Measurements from ENCODE around the gene SUPT20H.
"Not testable (repeated sequence)": the region's sequence is repeated elsewhere in the genome, so short reads cannot be mapped to it uniquely, and the experiment has no call there.

SUPT20H gene

DNA sequence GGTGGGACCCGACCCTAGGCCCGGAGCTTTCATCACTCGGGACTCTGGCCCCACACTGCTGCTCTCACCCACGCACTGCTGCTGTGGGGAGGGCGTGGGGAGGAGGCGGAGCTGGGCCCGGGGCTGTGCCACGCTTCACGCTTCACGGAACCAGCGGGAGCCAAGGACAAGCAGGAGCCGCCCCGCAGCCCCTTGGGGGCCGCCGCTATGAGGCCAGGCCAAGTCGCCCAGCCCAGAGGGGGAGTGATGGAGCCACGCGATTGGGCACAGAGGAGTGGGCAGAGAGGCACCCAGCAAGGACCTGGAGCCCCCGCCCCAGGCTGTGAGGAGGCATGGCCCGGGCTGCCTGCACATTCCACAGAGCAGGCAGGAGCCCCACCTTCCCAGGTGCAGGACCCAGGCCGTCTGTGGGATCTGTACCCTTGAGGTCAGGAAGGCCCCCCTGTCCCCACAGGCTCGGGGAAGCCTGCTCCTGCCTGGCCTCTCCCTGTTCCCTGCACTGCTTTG lies 10.2 kb upstream of the SUPT20H start:
- no peak for DNase-seq (ENCODE audit: low spot score)

- peak; percentile 9 for DNase-seq (ENCODE audit: low spot score)
Observed at GRCh38 chr13:37068962-37069361, 9.5 kb upstream of the SUPT20H start.

GRCh38 chr13:37067874-37068273 lies 8.4 kb upstream of the SUPT20H start:
- DNase-seq (ENCODE audit: low spot score): no peak

- DNase-seq (ENCODE audit: low spot score): no peak
Observed at GRCh38 chr13:37065890-37066526, 6.5 kb upstream of the SUPT20H start.

DNA sequence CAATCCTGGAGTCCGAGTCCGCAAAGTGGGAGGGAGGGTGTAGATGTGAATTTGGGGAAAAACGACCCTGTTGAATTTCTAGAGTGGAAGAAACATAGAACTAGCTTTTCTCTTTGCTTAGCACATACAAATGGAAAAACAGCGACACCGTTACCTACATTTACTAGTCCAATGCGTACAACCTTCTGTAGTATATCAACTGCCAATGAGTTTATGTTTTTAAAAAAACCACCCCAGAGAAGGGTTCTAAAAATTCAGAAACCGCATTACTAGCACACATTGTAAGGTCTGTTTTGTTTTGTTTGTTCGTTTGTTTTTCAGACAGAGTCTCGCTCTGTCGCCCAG lies 332 bp upstream of the SUPT20H start:
- no peak for DNase-seq (ENCODE audit: low spot score)

DNA sequence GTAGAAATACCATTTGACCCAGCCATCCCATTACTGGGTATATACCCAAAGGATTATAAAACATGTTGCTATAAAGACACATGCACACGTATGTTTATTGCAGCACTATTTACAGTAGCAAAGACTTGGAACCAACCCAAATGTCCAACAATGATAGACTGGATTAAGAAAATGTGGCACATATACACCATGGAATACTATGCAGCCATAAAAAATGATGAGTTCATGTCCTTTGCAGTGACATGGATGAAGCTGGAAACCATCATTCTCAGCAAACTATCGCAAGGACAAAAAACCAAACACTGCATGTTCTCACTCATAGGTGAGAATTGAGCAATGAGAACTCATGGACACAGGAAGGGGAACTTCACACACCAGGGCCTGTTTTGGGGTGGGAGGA lies 3.3 kb downstream of the SUPT20H start:
- not testable (repeated sequence) for DNase-seq (ENCODE audit: low spot score)

DNA sequence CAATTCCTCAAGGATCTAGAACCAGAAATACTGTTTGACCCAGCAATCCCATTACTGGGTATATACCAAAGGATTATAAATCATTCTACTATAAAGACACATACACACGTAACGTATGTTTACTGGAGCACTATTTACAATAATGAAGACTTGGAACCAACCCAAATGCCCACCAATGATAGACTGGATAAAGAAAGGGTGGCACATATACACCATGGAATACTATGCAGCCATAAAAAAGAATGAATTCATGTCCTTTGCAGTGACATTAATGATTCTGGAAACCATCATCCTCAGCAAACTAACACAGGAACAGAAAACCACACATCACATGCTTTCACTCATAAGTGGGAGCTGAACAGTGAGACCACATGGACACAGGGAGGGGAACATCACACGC lies 6.4 kb downstream of the SUPT20H start:
- not testable (repeated sequence) for DNase-seq (ENCODE audit: low spot score)

GRCh38 chr13:37049810-37050209 lies 9.7 kb downstream of the SUPT20H start:
- no peak for DNase-seq (ENCODE audit: low spot score)

DNA sequence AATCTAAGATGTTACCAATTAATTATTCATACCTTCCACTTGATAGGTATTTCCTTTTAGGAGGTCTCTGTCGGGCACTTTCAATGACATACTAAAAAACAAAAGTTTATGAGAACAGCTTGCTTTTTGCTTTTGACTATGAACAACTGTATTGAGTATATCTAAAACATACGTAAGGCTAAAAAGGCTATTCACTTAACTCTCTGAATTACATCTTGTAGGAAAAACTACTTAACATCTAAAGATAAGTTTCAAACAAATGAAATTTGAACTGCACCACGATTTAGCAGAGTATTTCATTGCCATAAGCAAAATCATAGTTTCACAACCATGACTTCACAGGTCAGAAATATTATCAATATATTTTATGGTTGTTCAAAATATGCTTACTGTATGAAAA lies 11.6 kb downstream of the SUPT20H start:
- DNase-seq (ENCODE audit: low spot score): no peak

DNA sequence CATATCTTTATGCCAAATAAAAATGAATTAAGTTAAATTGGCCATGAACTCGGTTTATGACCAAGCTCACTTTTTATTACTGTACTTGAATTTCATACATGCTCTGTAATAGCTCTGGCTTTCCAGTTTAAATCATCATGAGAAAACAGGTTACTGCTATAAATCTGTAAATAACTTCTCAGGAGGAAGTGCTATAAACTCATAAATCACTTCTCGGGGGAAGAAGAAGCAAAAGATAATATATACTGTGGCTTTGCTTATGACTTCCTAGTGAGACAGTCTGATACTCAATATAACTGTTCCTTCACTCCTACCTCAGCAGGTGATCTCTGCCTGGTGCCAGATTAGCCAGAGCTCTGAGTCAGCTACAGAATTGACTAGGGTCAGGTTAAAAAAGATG lies 12.5 kb downstream of the SUPT20H start:
- DNase-seq (ENCODE audit: low spot score): no peak

GRCh38 chr13:37046062-37046461 lies 13.4 kb downstream of the SUPT20H start:
- DNase-seq (ENCODE audit: low spot score): no peak

DNA sequence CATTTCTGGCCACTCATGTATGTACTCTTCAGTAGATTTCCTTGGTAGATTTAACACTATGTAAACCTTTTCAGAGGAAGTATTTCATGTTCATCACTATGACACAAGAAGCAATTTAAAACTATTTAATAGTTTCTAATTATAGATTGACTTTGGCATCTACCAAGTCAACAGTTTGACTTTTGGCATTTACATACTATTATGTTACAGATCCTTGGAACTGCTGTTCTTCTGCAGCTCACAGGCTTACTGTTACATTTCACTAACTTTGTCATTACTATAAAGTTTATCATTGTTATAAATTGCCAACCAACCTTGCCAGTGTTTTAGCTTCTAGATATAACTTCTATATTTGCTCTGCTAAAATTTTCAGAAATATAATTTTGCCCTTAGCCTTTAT lies 18.7 kb downstream of the SUPT20H start:
- DNase-seq (ENCODE audit: low spot score): no peak

DNA sequence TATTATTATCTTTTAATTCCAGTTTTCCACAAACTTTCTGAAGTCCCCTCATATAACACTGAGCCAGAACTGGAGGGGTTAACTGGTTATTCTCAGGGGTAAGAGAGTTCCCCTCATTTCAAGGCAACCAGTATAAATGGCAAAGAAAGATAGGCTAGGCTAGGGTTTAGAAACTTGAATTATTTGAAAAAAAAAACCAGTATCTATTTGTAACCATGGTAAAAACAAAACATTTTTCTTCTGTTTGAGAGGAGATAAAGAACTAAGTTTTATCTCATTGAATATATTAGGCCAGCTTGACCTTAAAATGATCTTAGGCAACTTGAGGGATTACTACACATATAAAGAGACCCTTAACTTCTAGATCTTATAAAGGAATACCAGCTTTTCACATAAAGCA lies 19.6 kb downstream of the SUPT20H start:
- DNase-seq (ENCODE audit: low spot score): no peak

GRCh38 chr13:37037241-37037640 lies 22.2 kb downstream of the SUPT20H start:
- no peak for DNase-seq (ENCODE audit: low spot score)

DNA sequence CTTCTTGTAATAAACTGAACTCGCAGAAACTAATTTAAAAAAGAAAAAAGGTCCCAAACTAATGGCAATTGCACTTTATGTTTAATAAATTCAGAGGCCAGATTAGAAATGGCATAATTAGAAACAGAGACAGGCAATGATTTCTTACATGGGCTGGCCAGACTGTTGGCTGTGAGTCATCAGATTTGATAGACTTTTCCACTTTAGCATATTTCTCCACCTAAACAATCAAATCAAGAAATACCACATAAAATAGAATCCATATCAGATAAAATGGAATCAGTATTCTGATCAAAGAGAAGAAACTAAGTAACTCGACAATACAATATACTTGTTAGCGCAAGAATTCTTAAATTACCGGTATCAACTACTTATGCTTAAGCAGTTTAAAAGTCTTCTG lies 29.9 kb downstream of the SUPT20H start:
- no peak for DNase-seq (ENCODE audit: low spot score)

- DNase-seq (ENCODE audit: low spot score): no peak
Observed at GRCh38 chr13:37027639-37028038, 31.8 kb downstream of the SUPT20H start.

GRCh38 chr13:37026771-37027170 lies 32.7 kb downstream of the SUPT20H start:
- DNase-seq (ENCODE audit: low spot score): peak; percentile 68

DNA sequence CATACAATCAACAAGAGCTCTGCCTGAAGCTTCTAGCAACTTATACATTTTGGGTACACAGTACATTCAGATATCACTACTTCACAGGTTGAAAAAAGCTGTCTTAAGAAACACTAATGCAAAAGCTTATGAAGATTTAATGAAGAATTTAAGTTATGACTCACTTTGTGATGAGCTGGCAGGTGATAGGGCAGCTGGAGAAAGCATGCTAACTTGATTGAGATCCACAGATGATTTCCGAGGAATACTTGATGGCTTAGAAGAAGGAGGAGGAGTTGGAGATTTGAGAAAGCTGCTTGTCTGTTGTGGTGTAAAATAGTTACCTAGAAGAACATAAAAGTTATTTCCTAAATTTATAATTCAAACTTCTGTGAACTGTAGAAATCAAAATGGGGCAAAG lies 35.6 kb downstream of the SUPT20H start:
- no peak for DNase-seq (ENCODE audit: low spot score)

DNA sequence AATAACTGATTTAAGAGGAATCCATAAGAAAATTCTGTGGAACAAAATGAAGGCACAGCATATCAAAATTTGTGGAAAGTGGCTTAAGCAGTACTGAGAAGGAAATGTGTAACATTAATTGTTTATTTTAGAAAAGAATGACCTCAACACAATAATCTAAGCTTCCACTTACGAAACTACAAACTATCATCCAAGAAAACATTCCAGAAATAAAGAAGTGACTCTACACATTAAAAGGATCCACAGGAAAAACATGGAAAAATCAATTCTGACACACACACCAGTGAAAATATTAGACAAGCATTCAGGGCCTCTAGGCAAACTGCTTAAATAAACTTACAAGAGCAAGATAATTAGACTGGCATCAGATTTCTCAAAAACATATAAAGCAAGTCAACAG lies 44.9 kb downstream of the SUPT20H start:
- DNase-seq (ENCODE audit: low spot score): no peak

DNA sequence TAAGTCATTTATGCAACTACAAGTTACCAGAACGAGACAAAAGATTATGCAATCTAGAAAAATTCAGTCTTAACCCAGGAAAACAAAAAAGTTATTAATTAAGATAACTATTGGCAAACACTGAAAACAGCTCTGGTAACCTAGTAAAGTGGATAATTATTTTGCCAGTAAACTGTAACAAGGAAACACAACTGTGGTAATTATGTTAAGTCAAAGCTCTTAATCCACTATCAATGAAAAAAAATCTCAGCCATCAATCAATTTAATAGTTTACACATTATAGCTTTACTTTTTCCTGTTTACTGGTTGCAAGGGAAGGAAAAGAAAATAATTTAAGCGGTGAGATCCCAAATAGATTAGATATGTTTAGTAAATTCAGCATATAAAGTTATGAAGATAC lies 47.7 kb downstream of the SUPT20H start:
- no peak for DNase-seq (ENCODE audit: low spot score)

DNA sequence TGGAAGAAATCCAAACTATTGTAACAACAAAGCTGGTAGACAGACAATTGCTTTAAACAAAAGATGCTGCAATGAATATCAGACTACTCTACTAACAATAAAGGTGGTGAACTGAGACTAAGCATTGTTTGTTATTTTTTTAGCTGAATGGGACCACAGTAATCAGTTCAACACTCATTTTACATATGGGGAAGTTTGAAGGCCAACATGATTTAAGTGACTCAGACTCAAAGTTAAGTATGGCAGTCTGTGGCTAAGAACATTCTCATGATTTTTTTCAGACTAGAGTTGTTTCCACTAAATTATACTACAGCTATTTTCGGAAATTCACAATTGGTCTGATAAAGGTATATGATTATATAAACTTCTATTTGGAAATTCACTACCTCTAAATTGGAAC lies 48.5 kb downstream of the SUPT20H start:
- DNase-seq (ENCODE audit: low spot score): no peak

- DNase-seq (ENCODE audit: low spot score): no peak
Observed at GRCh38 chr13:37010424-37010823, 49.1 kb downstream of the SUPT20H start.

DNA sequence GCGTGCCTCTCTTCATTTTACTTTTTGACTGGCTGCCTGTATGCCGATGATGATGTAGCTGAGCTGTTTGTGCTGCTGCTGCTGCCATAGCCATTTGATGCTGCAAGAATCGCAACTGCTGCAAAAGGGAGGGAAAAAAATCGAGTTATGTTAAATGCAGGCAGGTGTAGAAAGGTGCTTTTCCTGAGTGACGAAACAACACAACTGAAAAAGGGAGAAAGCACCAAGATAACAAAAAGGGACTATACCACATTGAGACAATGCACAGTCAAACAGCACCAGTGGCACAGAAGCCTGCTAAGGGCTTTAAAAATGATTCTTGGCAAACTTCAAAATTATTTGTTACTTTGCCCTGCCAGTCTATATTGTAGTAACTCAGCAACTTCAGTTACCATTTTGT lies 49.8 kb downstream of the SUPT20H start:
- no peak for DNase-seq (ENCODE audit: low spot score)

DNA sequence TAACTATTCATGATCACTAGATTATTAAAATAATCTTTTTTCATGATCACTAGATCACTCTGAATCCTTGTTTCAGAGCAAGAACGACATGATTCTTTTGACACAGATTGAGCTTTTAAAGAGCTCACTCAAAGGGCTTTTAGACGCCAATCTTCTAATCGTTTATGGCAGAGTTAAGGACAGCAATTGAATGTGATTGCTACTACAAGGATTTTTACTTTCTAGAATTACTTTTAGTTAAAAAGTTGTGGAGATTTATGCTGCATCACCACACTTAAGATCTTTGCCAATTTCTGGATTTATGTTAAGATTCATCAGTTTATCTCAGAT lies 57.6 kb downstream of the SUPT20H start:
- DNase-seq (ENCODE audit: low spot score): no peak

All from kidney capillary endothelial cell (primary cell).